Measurements from ENCODE around the gene OGDH. TPM values are rescaled to one million over a fixed set of nuclear protein-coding genes. Genes with fewer than 3 reads are reported as not detected.
"Not testable (repeated sequence)": the region's sequence is repeated elsewhere in the genome, so short reads cannot be mapped to it uniquely, and the experiment has no call there.

Gene OGDH
- total and polyA plus RNA-seq, 3 donors from 2014 or later = 82.4 to 95.1 (median 87.0) TPM

DNA sequence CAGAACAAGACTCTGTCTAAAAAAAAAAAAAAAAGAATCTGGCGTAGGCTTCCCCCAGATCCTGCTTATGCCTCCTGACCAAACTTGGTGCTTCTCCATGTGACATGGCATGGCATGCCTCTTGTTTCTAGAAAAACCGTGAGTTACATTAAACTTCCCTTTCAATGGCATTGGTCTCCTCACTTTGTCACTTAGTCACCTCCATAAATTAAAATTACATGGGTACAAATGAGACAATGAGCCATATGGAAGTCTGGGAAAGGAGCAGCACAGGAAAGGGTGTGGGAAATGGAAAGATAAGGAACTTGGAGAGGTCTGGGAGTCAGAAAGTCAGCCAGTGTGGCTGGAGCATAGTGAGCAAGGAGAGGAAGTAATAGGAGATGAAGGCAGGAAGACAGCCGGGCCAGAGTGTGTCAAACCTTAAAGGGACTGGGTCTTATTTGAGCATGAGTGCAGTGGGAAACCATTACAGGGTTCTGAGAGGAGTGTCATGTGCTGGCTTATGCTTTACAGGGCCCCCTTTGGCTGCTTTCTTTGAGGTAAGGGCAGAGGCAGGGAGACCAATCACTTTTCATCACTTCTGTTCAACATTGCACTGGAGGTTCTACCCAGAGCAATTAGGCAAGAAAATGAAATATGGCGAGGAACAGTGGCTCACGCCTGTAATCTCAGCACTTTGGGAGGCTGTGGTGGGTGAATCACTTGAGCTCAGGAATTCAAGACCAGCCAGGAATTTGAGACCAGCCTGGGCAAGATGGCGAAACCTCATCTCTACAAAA lies 120.9 kb downstream of the OGDH start:
- Histone ChIP-seq H3K27ac (no peak overlapping the region), H3K9me3 (no peaks in the 10 kb centered on the region), H3K4me1 (no peaks in the 10 kb centered on the region), H3K36me3 (ENCODE audit: low read depth, missing control alignments) (no peaks in the 10 kb centered on the region), H3K27me3 (no peaks in the 10 kb centered on the region), H3K4me3 (no peak overlapping the region)
- intact Hi-C loops (cut with DNase I; ENCODE audit: low total_unique reads) = no loop called here
- no peak for DNase-seq
- WGBS, 2 donors = 70 to 72% methylated on average over 6 of the region's 6 CpGs
- TF ChIP-seq, protein P1, sequence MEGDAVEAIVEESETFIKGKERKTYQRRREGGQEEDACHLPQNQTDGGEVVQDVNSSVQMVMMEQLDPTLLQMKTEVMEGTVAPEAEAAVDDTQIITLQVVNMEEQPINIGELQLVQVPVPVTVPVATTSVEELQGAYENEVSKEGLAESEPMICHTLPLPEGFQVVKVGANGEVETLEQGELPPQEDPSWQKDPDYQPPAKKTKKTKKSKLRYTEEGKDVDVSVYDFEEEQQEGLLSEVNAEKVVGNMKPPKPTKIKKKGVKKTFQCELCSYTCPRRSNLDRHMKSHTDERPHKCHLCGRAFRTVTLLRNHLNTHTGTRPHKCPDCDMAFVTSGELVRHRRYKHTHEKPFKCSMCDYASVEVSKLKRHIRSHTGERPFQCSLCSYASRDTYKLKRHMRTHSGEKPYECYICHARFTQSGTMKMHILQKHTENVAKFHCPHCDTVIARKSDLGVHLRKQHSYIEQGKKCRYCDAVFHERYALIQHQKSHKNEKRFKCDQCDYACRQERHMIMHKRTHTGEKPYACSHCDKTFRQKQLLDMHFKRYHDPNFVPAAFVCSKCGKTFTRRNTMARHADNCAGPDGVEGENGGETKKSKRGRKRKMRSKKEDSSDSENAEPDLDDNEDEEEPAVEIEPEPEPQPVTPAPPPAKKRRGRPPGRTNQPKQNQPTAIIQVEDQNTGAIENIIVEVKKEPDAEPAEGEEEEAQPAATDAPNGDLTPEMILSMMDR (IDR thresholded peaks at IDR 0.05) = no peak
- TF ChIP-seq POLR2A (IDR thresholded peaks at IDR 0.05) = no peak

DNA sequence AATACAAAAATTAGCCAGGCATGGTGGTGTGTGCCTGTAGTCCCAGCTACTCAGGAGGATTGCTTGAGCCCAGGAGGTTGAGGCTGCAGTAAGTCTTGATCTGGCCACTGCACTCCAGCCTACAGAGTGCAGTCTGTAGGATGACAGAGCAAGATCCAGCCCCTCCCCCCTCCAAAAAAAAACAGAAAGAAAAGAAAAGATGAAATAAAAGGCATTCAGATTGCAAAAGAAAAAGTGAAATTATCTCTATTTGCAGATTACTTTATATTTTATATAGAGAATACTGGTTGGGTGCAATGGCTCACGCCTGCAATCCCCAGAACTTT lies 121.5 kb downstream of the OGDH start:
- H3K9me3 ChIP-seq = no peaks in the 10 kb centered on the region
- H3K4me1 ChIP-seq = no peaks in the 10 kb centered on the region
- no peak overlapping the region for H3K4me3 ChIP-seq
- no peaks in the 10 kb centered on the region for H3K36me3 ChIP-seq (ENCODE audit: low read depth, missing control alignments)
- no peaks in the 10 kb centered on the region for H3K27me3 ChIP-seq
- 92 to 100% methylated on average over 1 of the region's 1 CpG for WGBS, 2 donors
- intact Hi-C loops (cut with DNase I; ENCODE audit: low total_unique reads) = no loop called here
- no peak overlapping the region for H3K27ac ChIP-seq
- no peak for DNase-seq
- TF ChIP-seq, protein P1 (IDR thresholded peaks at IDR 0.05) = no peak
- TF ChIP-seq POLR2A (IDR thresholded peaks at IDR 0.05) = no peak

DNA sequence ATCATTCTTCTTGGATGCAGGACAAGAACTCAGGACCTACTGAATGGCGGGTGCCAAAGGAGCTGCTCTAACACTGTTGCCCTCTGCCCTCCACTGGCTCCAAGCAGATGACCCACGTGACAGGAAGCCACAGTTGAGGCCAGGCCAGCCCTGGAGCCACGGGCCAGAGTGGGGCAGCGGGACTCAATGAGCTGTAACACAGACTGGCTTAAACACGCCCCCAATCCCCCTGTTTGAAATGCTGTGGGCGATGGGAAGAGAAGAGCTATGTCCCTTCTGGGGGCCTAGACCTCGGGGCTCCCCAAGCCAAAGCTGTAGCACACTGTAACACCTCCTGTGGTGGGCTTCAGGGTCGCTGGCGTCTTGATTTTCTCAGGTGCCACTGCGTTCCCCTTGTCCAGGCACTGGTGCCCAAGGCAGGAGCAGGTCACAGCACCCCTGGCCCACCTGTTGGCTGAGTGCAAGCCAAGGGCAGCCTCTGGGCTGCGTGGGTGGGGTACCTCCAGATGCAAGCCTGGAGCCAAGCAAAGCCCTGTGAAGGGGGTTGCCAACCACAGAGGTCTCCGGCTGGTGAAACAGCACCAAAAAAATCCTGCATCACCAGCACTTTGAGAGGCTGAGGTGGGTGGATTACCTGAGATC lies 123.6 kb downstream of the OGDH start:
- Histone ChIP-seq H3K27me3 (no peaks in the 10 kb centered on the region), H3K27ac (no peak overlapping the region), H3K4me3 (no peak overlapping the region), H3K36me3 (ENCODE audit: low read depth, missing control alignments) (no peaks in the 10 kb centered on the region), H3K4me1 (no peaks in the 10 kb centered on the region), H3K9me3 (no peaks in the 10 kb centered on the region)
- DNase-seq = no peak
- 81 to 91% methylated on average over 6 to 12 of the region's 12 CpGs for WGBS, 2 donors
- TF ChIP-seq, protein P1 (IDR thresholded peaks at IDR 0.05) = no peak
- TF ChIP-seq POLR2A (IDR thresholded peaks at IDR 0.05) = no peak
- intact Hi-C loops (cut with DNase I; ENCODE audit: low total_unique reads) = no loop called here

DNA sequence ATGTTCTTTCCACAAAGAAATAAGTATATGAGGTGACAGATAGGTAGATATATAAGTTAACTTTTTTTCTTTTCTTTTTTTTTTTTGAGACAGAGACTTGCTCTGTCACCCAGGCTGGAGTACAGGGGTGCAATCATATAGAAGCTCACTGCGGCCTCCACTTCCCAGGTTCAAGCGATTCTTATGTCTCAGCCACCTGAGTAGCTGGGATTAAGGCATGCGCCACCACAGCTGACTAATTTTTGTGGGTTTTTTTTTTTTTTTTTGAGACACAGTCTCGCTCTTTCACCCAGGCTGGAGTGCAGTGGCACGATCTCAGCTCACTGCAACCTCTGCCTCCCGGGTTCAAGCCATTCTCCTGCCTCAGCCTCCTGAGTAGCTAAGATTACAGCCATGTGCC lies 126.5 kb downstream of the OGDH start:
- H3K27me3 ChIP-seq; H3K4me1 ChIP-seq; H3K36me3 ChIP-seq (ENCODE audit: low read depth, missing control alignments); H3K27ac ChIP-seq; intact Hi-C loops (cut with DNase I; ENCODE audit: low total_unique reads); H3K9me3 ChIP-seq; DNase-seq; H3K4me3 ChIP-seq: not testable (repeated sequence)
- WGBS, 2 donors = 93% methylated on average over 6 of the region's 6 CpGs

DNA sequence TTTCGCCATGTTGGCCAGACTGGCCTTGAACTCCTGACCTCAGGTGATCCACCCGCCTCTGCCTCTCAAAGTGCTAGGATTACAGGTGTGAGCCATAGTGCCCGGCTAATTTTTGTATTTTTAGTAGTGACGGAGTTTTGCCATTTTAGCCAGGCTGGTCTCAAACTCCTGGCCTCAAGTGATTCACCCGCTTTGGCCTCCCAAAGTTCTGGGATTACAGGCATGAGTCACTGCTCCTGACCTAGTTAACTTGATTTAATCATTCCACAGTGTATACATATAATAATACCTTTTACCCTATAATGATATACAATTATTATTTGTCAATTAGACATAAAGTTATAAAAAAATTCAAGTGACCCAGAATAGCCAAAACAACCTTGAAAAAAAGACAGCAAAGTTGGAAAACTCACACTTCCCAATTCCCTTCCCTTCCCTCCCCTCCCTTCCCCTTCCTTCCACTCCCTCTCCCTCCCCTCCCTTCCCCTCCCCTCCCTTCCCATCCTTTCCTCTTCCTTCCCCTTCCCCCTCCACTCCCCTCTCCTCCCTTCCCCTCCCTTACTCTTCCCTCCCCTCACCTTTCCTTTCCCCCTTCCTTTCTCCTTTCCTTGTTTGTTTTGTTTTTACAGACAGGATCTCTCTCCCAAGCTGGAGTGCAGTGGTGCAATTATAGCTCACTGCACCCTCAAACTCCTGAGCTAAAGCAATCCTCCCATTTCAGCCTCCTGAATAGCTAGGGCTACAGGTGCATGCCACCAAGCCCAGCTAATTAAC lies 127.5 kb downstream of the OGDH start:
- no peaks in the 10 kb centered on the region for H3K4me1 ChIP-seq
- DNase-seq = no peak
- intact Hi-C loops (cut with DNase I; ENCODE audit: low total_unique reads) = no loop called here
- WGBS, 2 donors = 82 to 94% methylated on average over 5 of the region's 5 CpGs
- TF ChIP-seq, protein P1 (IDR thresholded peaks at IDR 0.05) = no peak
- no peak for TF ChIP-seq POLR2A (IDR thresholded peaks at IDR 0.05)
- no peaks in the 10 kb centered on the region for H3K27me3 ChIP-seq
- H3K4me3 ChIP-seq = no peak overlapping the region
- no peaks in the 10 kb centered on the region for H3K9me3 ChIP-seq
- no peak overlapping the region for H3K27ac ChIP-seq
- H3K36me3 ChIP-seq (ENCODE audit: low read depth, missing control alignments) = no peaks in the 10 kb centered on the region

Measured in testis (tissue), 3 donors.